ENCODE data around the gene OSGEP.

OSGEP gene

GRCh38 chr14:20417250-20418186 lies 37.1 kb downstream of the OSGEP start:
- in situ Hi-C loops (cut with MboI; ENCODE audit: low sequenced_read_pairs, unreplicated experiment) = no loop called here

GRCh38 chr14:20416223-20416622 lies 38.4 kb downstream of the OSGEP start:
- in situ Hi-C loops (cut with MboI; ENCODE audit: low sequenced_read_pairs, unreplicated experiment) = no loop called here
- DNase-seq (ENCODE audit: low spot score) = no peak
- no peak for TF ChIP-seq CTCF (IDR thresholded peaks at IDR 0.05; ENCODE audit: borderline replicate concordance, control extremely low read depth, extremely low read depth, insufficient read depth, missing control alignments)

More at GRCh38 chr14:20417250-20418186, 37.1 kb downstream of the OSGEP start:
- TF ChIP-seq CTCF (IDR thresholded peaks at IDR 0.05; ENCODE audit: borderline replicate concordance, control extremely low read depth, extremely low read depth, insufficient read depth, missing control alignments) = no peak
- DNase-seq (ENCODE audit: low spot score) = no peak

GRCh38 chr14:20415782-20416206 lies 38.8 kb downstream of the OSGEP start:
- DNase-seq (ENCODE audit: low spot score) = peak; percentile 54
- in situ Hi-C loops (cut with MboI; ENCODE audit: low sequenced_read_pairs, unreplicated experiment) = no loop called here
- TF ChIP-seq CTCF (IDR thresholded peaks at IDR 0.05; ENCODE audit: borderline replicate concordance, control extremely low read depth, extremely low read depth, insufficient read depth, missing control alignments) = peak; percentile 12

- DNase-seq (ENCODE audit: low spot score) = peak; percentile 66
- no peak for TF ChIP-seq CTCF (IDR thresholded peaks at IDR 0.05; ENCODE audit: borderline replicate concordance, control extremely low read depth, extremely low read depth, insufficient read depth, missing control alignments)
- in situ Hi-C loops (cut with MboI; ENCODE audit: low sequenced_read_pairs, unreplicated experiment) = no loop called here
Observed at GRCh38 chr14:20413744-20414082, 40.9 kb downstream of the OSGEP start.

- in situ Hi-C loops (cut with MboI; ENCODE audit: low sequenced_read_pairs, unreplicated experiment) = no loop called here
- peak; percentile 83 for DNase-seq (ENCODE audit: low spot score)
- no peak for TF ChIP-seq CTCF (IDR thresholded peaks at IDR 0.05; ENCODE audit: borderline replicate concordance, control extremely low read depth, extremely low read depth, insufficient read depth, missing control alignments)
Observed at GRCh38 chr14:20412876-20413743, 41.5 kb downstream of the OSGEP start, which contains the start of gene TEP1. TSS of gene TEP1 (minus strand) at chr14:20413501. CDS start at chr14:20408439, 5,062 bp downstream.

GRCh38 chr14:20412411-20412810 lies 42.2 kb downstream of the OSGEP start:
- TF ChIP-seq CTCF (IDR thresholded peaks at IDR 0.05; ENCODE audit: borderline replicate concordance, control extremely low read depth, extremely low read depth, insufficient read depth, missing control alignments) = no peak
- DNase-seq (ENCODE audit: low spot score) = no peak
- in situ Hi-C loops (cut with MboI; ENCODE audit: low sequenced_read_pairs, unreplicated experiment) = no loop called here

Data from GM13976 (cell line).